Osteocyte (in vitro differentiated cells): Measurements from ENCODE around the gene ST7. TPM values are rescaled to one million over a fixed set of nuclear protein-coding genes. Genes with fewer than 3 reads are reported as not detected.
A peak's percentile ranks its signal among the peaks of the same experiment; 100 is the strongest.

Experiments
- DNase-seq: peaks from one replicate; pipeline ENCODE4 v3.0.0; 2021; ENCODE audit warnings: mixed read lengths; ENCODE audit not compliant: unreplicated experiment; ENCODE audit errors: extremely low spot score
- H3K27ac Mint-ChIP-seq: one replicate; pipeline ENCODE4 v1.8.0; 2021; ENCODE audit warnings: mild to moderate bottlenecking, mixed read lengths; ENCODE audit not compliant: unreplicated experiment
- H3K27me3 Mint-ChIP-seq: one replicate; pipeline ENCODE4 v1.8.0; 2021; ENCODE audit warnings: mixed read lengths; ENCODE audit not compliant: unreplicated experiment
- H3K36me3 Mint-ChIP-seq: one replicate; pipeline ENCODE4 v1.8.0; 2021; ENCODE audit warnings: mixed read lengths; ENCODE audit not compliant: unreplicated experiment
- H3K4me1 Mint-ChIP-seq: one replicate; pipeline ENCODE4 v1.8.0; 2021; ENCODE audit warnings: mixed read lengths; ENCODE audit not compliant: unreplicated experiment
- H3K4me3 Mint-ChIP-seq: one replicate; pipeline ENCODE4 v1.8.0; 2021; ENCODE audit warnings: mild to moderate bottlenecking, moderate library complexity, mixed read lengths; ENCODE audit not compliant: unreplicated experiment
- H3K9me3 Mint-ChIP-seq: one replicate; pipeline ENCODE4 v1.8.0; 2021; ENCODE audit warnings: mixed read lengths; ENCODE audit not compliant: unreplicated experiment
- CTCF ChIP-seq: fragments of 200-600 bp; sonication (generic); IDR thresholded peaks from 2 replicates; pipeline ENCODE4 v1.5.0; 2021; ENCODE audit warnings: antibody characterized with exemption, mild to moderate bottlenecking, moderate library complexity
- total RNA-seq: library from RNA; stranded (reverse); gene quantifications from 2 replicates; pipeline ENCODE4 v1.2.1, GENCODE V29; 2021

Gene ST7
- total RNA-seq, 1 donor from 2014 or later: 68.5 TPM

DNA sequence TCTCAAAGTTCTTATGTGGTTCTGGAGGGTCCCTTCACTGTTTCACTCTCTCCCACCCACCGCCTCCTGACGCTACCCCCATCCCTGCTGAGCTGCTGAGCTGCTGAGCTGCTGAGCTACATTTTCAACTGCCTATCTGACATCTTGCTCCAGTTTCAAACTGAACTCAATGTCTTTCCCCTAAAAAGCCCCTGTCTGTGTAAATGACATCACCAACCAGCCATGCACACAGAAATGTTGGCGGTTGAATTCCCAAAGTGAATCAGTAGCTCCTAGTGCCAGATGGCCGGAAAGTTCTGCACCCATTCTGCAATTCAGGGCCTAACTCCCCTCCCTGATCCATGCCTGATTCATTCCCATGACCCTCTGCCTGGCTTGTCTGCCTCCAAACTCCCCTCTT, 298.4 kb downstream of the ST7 start:
- H3K9me3 Mint-ChIP-seq: peaks cover 3% of the 10 kb centered on the region
- H3K36me3 Mint-ChIP-seq: no peaks in the 10 kb centered on the region
- H3K4me1 Mint-ChIP-seq: peaks cover 14% of the 10 kb centered on the region
- no peak overlapping the region for H3K4me3 Mint-ChIP-seq
- no peaks in the 10 kb centered on the region for H3K27me3 Mint-ChIP-seq
- no peak for TF ChIP-seq CTCF
- no peak for DNase-seq
- no peak overlapping the region for H3K27ac Mint-ChIP-seq

GRCh38 chr7:117259615-117260014, 306.3 kb downstream of the ST7 start:
- Mint-ChIP-seq H3K4me3 (no peak overlapping the region), H3K27me3 (no peaks in the 10 kb centered on the region), H3K36me3 (peaks cover 8% of the 10 kb centered on the region), H3K4me1 (peaks cover 16% of the 10 kb centered on the region), H3K9me3 (peaks cover 9% of the 10 kb centered on the region), H3K27ac (peak overlapping the region; percentile 16)
- no peak for TF ChIP-seq CTCF
- DNase-seq: no peak

- Mint-ChIP-seq H3K4me3 (no peak overlapping the region), H3K27ac (no peak overlapping the region), H3K9me3 (peaks cover 15% of the 10 kb centered on the region), H3K36me3 (peaks cover 11% of the 10 kb centered on the region), H3K4me1 (peaks cover 30% of the 10 kb centered on the region), H3K27me3 (no peaks in the 10 kb centered on the region)
- no peak for TF ChIP-seq CTCF
- DNase-seq: no peak
Measured at GRCh38 chr7:117262546-117262945, 309.2 kb downstream of the ST7 start.

DNA sequence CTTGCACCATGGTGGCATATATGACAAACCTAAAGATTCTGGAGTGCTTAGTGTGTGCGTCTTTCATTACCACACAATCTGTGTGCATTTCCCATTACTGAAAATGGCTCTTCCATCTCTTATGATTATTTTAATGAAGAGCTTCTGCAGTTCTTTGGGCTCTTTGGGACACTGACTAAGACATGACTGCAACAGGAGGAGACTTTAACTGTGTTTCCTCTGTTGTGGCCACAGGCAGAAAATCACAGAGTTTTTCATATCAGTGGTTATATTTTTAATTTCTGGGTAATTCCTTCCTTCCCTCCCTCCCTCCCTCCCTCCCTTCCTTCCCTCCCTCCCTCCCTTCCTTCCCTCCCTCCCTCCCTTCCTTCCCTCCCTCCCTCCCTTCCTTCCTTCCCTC, 311.4 kb downstream of the ST7 start:
- Mint-ChIP-seq H3K9me3 (peaks cover 15% of the 10 kb centered on the region), H3K27ac (no peak overlapping the region), H3K36me3 (peaks cover 11% of the 10 kb centered on the region), H3K4me1 (peaks cover 35% of the 10 kb centered on the region), H3K4me3 (no peak overlapping the region), H3K27me3 (no peaks in the 10 kb centered on the region)
- no peak for TF ChIP-seq CTCF
- DNase-seq: no peak

- peaks cover 46% of the 10 kb centered on the region for H3K4me1 Mint-ChIP-seq
- peaks cover 2% of the 10 kb centered on the region for H3K36me3 Mint-ChIP-seq
- peak overlapping the region; percentile 69 for H3K27ac Mint-ChIP-seq
- no peaks in the 10 kb centered on the region for H3K27me3 Mint-ChIP-seq
- no peak for TF ChIP-seq CTCF
- peaks cover 6% of the 10 kb centered on the region for H3K9me3 Mint-ChIP-seq
- no peak for DNase-seq
- H3K4me3 Mint-ChIP-seq: no peak overlapping the region
Measured at GRCh38 chr7:117269417-117269816, 316.1 kb downstream of the ST7 start.
